Thyroid gland (tissue), 4 donors: Measurements from ENCODE around the gene SPATA4.

Source experiments
- CTCF ChIP-seq, 6 experiments: fragments of 200-600 bp in 3 of 6; fragments of 450-650 bp in 3 of 6; sonication (generic) in 3 of 6; IDR thresholded peaks; one replicate each; pipeline ENCODE4 v1.5.1; 2016 to 2019; ENCODE audit warnings: antibody characterized with exemption in 6 of 6, mild to moderate bottlenecking in 2 of 6, inconsistent platforms in 1 of 6, moderate library complexity in 1 of 6
- POLR2A ChIP-seq, 2 donors: fragments of 450-650 bp; IDR thresholded peaks; one replicate each; pipeline ENCODE4 v1.6.1; 2017; ENCODE audit warnings: antibody characterized with exemption in 2 of 2, mild to moderate bottlenecking in 2 of 2, moderate library complexity in 1 of 2

GRCh38 chr4:176150704-176151103 lies 44.7 kb downstream of the SPATA4 start:
- no peak for TF ChIP-seq CTCF (IDR thresholded peaks at IDR 0.05)
- TF ChIP-seq POLR2A (IDR thresholded peaks at IDR 0.05), result no peak
